GM12878 (cell line): Measurements from ENCODE around the gene FNDC11. TPM values are rescaled to one million over a fixed set of nuclear protein-coding genes. Genes with fewer than 3 reads are reported as not detected.

Experiments used
- BMI1 ChIP-seq: fragments of 450-650 bp; IDR thresholded peaks from 2 replicates; pipeline ENCODE4 v1.6.1; 2016; ENCODE audit warnings: mild to moderate bottlenecking, moderate library complexity, borderline replicate concordance
- CREM ChIP-seq: IDR thresholded peaks from 2 replicates; pipeline ENCODE4 v1.6.1; 2014; ENCODE audit warnings: antibody characterized with exemption, low read depth
- RFX5 ChIP-seq: IDR thresholded peaks from 2 replicates; pipeline ENCODE4 v1.6.1; 2011; ENCODE audit warnings: low read depth, low read length, improper control_type of control experiment
- polyA plus RNA-seq, 11 experiments: library from polyadenylated mRNA; depleted of rRNA in 4 of 11; unstranded in 6 of 11; stranded (reverse) in 5 of 11; fragments of >200 nt; fragmentation: Nextera tagmentation in 4 of 11; fragmentation: Illumina TruSeq in 1 of 11; extraction: Ambion mirVana in 4 of 11; extraction: Trizol in 1 of 11; gene quantifications; 1 replicate in 1 of 11; 2 replicates in 10 of 11; pipeline versions ENCODE4 v1.2.1 to v1.2.3, GENCODE V29; 2011 to 2016; ENCODE audit warnings: inconsistent platforms in 2 of 11, missing spikeins in 2 of 11, low read depth in 1 of 11
- total RNA-seq, 4 experiments: library from RNA; depleted of rRNA in 3 of 4; stranded (reverse); fragments of >200 nt in 3 of 4; fragmentation: Illumina TruSeq in 1 of 4; extraction: Trizol in 1 of 4; gene quantifications; 2 replicates each; pipeline versions ENCODE4 v1.2.1 to v1.2.3, GENCODE V29; 2013 to 2021
- TF ChIP-seq, protein P1 (sequence below): fragments of 450-650 bp; IDR thresholded peaks from 2 replicates; pipeline ENCODE4 v1.6.1; 2017; ENCODE audit warnings: mild to moderate bottlenecking, moderate library complexity
- TF ChIP-seq, protein P2 (sequence below): fragments of 450-650 bp; IDR thresholded peaks from 2 replicates; pipeline ENCODE4 v1.6.1; 2017; ENCODE audit warnings: borderline replicate concordance

The FNDC11 gene
- total and polyA plus RNA-seq, 10 of the 15 experiments (the other 5 are each of a cell fraction or from before 2014, with no cell fraction given): 0.09 to 0.72 (median 0.34) TPM; not detected in 2

DNA sequence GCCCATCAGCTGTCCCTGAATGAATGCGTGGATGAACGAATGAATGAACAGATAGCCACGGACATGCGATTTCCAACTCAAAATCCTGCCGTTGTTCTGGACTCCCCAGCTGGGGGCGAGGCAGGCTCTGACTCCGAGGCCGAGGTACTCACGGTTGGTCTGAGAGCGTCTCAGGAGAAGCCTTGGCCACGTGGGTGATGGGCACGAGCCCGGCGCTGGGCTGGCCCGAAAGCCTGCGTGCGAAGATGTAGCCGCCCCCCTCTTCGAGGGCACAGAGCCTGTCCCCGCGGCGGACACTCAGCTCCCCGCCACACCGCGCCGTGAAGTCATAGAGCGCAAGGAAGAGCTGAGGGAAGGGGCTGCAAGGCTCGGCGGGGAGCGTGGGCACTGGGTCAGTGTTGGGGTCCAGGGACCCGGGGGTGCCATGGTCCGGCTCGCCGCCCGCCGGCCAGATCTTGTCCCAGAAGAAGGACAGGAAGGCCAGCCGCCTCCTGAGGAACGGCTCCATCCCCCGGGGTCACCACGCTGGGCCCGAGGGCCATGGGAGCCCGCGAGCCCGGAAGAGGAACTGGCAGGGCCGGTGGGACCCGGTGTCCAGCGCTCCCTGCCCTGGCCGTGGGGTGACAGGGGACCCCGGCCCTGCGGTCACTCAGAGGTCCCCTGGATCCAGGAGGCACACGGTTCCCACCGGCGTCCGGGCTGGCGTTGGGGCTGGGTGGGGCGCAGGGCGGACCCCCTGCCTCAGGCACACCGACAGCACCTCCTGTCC is 6.8 kb upstream of the FNDC11 start (continued):
- TF ChIP-seq, protein P1, sequence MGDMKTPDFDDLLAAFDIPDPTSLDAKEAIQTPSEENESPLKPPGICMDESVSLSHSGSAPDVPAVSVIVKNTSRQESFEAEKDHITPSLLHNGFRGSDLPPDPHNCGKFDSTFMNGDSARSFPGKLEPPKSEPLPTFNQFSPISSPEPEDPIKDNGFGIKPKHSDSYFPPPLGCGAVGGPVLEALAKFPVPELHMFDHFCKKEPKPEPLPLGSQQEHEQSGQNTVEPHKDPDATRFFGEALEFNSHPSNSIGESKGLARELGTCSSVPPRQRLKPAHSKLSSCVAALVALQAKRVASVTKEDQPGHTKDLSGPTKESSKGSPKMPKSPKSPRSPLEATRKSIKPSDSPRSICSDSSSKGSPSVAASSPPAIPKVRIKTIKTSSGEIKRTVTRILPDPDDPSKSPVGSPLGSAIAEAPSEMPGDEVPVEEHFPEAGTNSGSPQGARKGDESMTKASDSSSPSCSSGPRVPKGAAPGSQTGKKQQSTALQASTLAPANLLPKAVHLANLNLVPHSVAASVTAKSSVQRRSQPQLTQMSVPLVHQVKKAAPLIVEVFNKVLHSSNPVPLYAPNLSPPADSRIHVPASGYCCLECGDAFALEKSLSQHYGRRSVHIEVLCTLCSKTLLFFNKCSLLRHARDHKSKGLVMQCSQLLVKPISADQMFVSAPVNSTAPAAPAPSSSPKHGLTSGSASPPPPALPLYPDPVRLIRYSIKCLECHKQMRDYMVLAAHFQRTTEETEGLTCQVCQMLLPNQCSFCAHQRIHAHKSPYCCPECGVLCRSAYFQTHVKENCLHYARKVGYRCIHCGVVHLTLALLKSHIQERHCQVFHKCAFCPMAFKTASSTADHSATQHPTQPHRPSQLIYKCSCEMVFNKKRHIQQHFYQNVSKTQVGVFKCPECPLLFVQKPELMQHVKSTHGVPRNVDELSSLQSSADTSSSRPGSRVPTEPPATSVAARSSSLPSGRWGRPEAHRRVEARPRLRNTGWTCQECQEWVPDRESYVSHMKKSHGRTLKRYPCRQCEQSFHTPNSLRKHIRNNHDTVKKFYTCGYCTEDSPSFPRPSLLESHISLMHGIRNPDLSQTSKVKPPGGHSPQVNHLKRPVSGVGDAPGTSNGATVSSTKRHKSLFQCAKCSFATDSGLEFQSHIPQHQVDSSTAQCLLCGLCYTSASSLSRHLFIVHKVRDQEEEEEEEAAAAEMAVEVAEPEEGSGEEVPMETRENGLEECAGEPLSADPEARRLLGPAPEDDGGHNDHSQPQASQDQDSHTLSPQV: no peak
- TF ChIP-seq RFX5 (no peak), CREM (no peak), BMI1 (no peak)
- TF ChIP-seq, protein P2, sequence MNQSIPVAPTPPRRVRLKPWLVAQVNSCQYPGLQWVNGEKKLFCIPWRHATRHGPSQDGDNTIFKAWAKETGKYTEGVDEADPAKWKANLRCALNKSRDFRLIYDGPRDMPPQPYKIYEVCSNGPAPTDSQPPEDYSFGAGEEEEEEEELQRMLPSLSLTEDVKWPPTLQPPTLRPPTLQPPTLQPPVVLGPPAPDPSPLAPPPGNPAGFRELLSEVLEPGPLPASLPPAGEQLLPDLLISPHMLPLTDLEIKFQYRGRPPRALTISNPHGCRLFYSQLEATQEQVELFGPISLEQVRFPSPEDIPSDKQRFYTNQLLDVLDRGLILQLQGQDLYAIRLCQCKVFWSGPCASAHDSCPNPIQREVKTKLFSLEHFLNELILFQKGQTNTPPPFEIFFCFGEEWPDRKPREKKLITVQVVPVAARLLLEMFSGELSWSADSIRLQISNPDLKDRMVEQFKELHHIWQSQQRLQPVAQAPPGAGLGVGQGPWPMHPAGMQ: no peak
- TF ChIP-seq, all 136 proteins: peak for 0
